Measurements from ENCODE around the gene ST6GALNAC1. TPM values are rescaled to one million over a fixed set of nuclear protein-coding genes. Genes with fewer than 3 reads are reported as not detected.

The ST6GALNAC1 gene
- total RNA-seq, 1 experiment from 2014 or later: not detected

GRCh38 chr17:76594690-76595089 lies 48.9 kb downstream of the ST6GALNAC1 start:
- DNase-seq (ENCODE audit: unreplicated experiment): no peak
- POLR2A ChIA-PET: interaction anchor here (0.7 to 3.1 kb wide), 10 partner anchors 9 to 167 kb away, joined by 3 to 33 read pairs (median 4); partner anchors contain the start of genes JMJD6, METTL23 and ST6GALNAC2
- Mint-ChIP-seq H3K27me3 (ENCODE audit: insufficient read depth, unreplicated experiment) (no peaks in the 10 kb centered on the region), H3K27ac (ENCODE audit: low read depth, unreplicated experiment) (no peak overlapping the region), H3K4me1 (ENCODE audit: insufficient read depth, unreplicated experiment) (peaks cover 20% of the 10 kb centered on the region), H3K9me3 (ENCODE audit: unreplicated experiment) (no peaks in the 10 kb centered on the region), H3K4me3 (ENCODE audit: unreplicated experiment) (no peak overlapping the region), H3K36me3 (ENCODE audit: insufficient read depth, unreplicated experiment) (no peaks in the 10 kb centered on the region)
- TF ChIP-seq, protein P1, sequence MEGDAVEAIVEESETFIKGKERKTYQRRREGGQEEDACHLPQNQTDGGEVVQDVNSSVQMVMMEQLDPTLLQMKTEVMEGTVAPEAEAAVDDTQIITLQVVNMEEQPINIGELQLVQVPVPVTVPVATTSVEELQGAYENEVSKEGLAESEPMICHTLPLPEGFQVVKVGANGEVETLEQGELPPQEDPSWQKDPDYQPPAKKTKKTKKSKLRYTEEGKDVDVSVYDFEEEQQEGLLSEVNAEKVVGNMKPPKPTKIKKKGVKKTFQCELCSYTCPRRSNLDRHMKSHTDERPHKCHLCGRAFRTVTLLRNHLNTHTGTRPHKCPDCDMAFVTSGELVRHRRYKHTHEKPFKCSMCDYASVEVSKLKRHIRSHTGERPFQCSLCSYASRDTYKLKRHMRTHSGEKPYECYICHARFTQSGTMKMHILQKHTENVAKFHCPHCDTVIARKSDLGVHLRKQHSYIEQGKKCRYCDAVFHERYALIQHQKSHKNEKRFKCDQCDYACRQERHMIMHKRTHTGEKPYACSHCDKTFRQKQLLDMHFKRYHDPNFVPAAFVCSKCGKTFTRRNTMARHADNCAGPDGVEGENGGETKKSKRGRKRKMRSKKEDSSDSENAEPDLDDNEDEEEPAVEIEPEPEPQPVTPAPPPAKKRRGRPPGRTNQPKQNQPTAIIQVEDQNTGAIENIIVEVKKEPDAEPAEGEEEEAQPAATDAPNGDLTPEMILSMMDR (IDR thresholded peaks at IDR 0.05; ENCODE audit: unreplicated experiment): no peak
- intact Hi-C loops (cut with micrococcal nuclease): no loop called here
- no TSS peak for BruUV-seq (replicated peaks)
- CTCF ChIA-PET: interaction anchor here (0.6 to 3.4 kb wide), 7 partner anchors 9 to 71 kb away, joined by 3 to 26 read pairs (median 4); partner anchors contain the start of gene ST6GALNAC2

GRCh38 chr17:76593959-76594358 lies 49.6 kb downstream of the ST6GALNAC1 start:
- H3K36me3 Mint-ChIP-seq (ENCODE audit: insufficient read depth, unreplicated experiment): no peaks in the 10 kb centered on the region
- H3K27me3 Mint-ChIP-seq (ENCODE audit: insufficient read depth, unreplicated experiment): no peaks in the 10 kb centered on the region
- ChIA-PET POLR2A (interaction anchor here (0.8 to 3.1 kb wide), 14 partner anchors 8 to 132 kb away, joined by 3 to 33 read pairs (median 6); partner anchors contain the start of genes JMJD6, METTL23 and ST6GALNAC2), CTCF (interaction anchor here (0.6 to 3.4 kb wide), 15 partner anchors 10 to 160 kb away, joined by 3 to 26 read pairs (median 4); no protein-coding TSS in a partner anchor)
- intact Hi-C loops (cut with micrococcal nuclease): no loop called here
- no peak overlapping the region for H3K4me3 Mint-ChIP-seq (ENCODE audit: unreplicated experiment)
- peaks cover 20% of the 10 kb centered on the region for H3K4me1 Mint-ChIP-seq (ENCODE audit: insufficient read depth, unreplicated experiment)
- H3K9me3 Mint-ChIP-seq (ENCODE audit: unreplicated experiment): no peaks in the 10 kb centered on the region
- DNase-seq (ENCODE audit: unreplicated experiment): no peak
- TF ChIP-seq, protein P1 (IDR thresholded peaks at IDR 0.05; ENCODE audit: unreplicated experiment): no peak
- no peak overlapping the region for H3K27ac Mint-ChIP-seq (ENCODE audit: low read depth, unreplicated experiment)
- BruUV-seq (replicated peaks): no TSS peak

GRCh38 chr17:76593384-76593826 lies 50.2 kb downstream of the ST6GALNAC1 start:
- TF ChIP-seq, protein P1 (IDR thresholded peaks at IDR 0.05; ENCODE audit: unreplicated experiment): peak; percentile 13
- no peaks in the 10 kb centered on the region for H3K27me3 Mint-ChIP-seq (ENCODE audit: insufficient read depth, unreplicated experiment)
- H3K4me1 Mint-ChIP-seq (ENCODE audit: insufficient read depth, unreplicated experiment): peaks cover 20% of the 10 kb centered on the region
- intact Hi-C loops (cut with micrococcal nuclease): no loop called here
- POLR2A ChIA-PET: interaction anchor here (0.9 to 3.1 kb wide), 11 partner anchors 9 to 123 kb away, joined by 3 to 33 read pairs (median 7); partner anchors contain the start of gene MXRA7
- H3K36me3 Mint-ChIP-seq (ENCODE audit: insufficient read depth, unreplicated experiment): no peaks in the 10 kb centered on the region
- CTCF ChIA-PET: interaction anchor here (0.6 to 3.4 kb wide), 12 partner anchors 9 to 88 kb away, joined by 3 to 26 read pairs (median 4); no protein-coding TSS in a partner anchor
- no peak overlapping the region for H3K27ac Mint-ChIP-seq (ENCODE audit: low read depth, unreplicated experiment)
- BruUV-seq (replicated peaks): no TSS peak
- no peaks in the 10 kb centered on the region for H3K9me3 Mint-ChIP-seq (ENCODE audit: unreplicated experiment)
- peak; percentile 83 for DNase-seq (ENCODE audit: unreplicated experiment)
- H3K4me3 Mint-ChIP-seq (ENCODE audit: unreplicated experiment): no peak overlapping the region

- no TSS peak for BruUV-seq (replicated peaks)
Measured at GRCh38 chr17:76588182-76588581, 55.4 kb downstream of the ST6GALNAC1 start.

More at GRCh38 chr17:76588182-76588581, 55.4 kb downstream of the ST6GALNAC1 start:
- Mint-ChIP-seq H3K27ac (ENCODE audit: low read depth, unreplicated experiment) (no peak overlapping the region), H3K4me3 (ENCODE audit: unreplicated experiment) (no peak overlapping the region), H3K36me3 (ENCODE audit: insufficient read depth, unreplicated experiment) (peaks cover 5% of the 10 kb centered on the region), H3K4me1 (ENCODE audit: insufficient read depth, unreplicated experiment) (peaks cover 7% of the 10 kb centered on the region), H3K27me3 (ENCODE audit: insufficient read depth, unreplicated experiment) (no peaks in the 10 kb centered on the region), H3K9me3 (ENCODE audit: unreplicated experiment) (no peaks in the 10 kb centered on the region)
- ChIA-PET POLR2A (interaction anchor here (0.6 to 1.5 kb wide), 2 partner anchors 21 to 30 kb away, joined by 3 to 6 read pairs; no protein-coding TSS in a partner anchor), CTCF (interaction anchor here (0.8 to 3.1 kb wide), 2 partner anchors 27 to 36 kb away, joined by 3 to 9 read pairs; no protein-coding TSS in a partner anchor)
- DNase-seq (ENCODE audit: unreplicated experiment): no peak
- TF ChIP-seq, protein P1 (IDR thresholded peaks at IDR 0.05; ENCODE audit: unreplicated experiment): no peak
- intact Hi-C loops (cut with micrococcal nuclease): no loop called here

Measured in MCF 10A (cell line).